ENCODE measurements around the gene AIFM3. TPM values are rescaled to one million over a fixed set of nuclear protein-coding genes. Genes with fewer than 3 reads are reported as not detected.

The AIFM3 gene
- total RNA-seq, 3 donors from 2014 or later, result 73.1 to 239 (median 181) TPM

GRCh38 chr22:20951151-20951931, 15.7 kb upstream of the AIFM3 start:
- peak in 1 of 3 donors; percentile 49 for DNase-seq
- peak; percentile 44 for ATAC-seq
- H3K4me1 ChIP-seq (ENCODE audit: low read depth), result peaks cover 75% of the 10 kb centered on the region
- no peak overlapping the region for H3K4me3 ChIP-seq
- TF ChIP-seq, protein P1, sequence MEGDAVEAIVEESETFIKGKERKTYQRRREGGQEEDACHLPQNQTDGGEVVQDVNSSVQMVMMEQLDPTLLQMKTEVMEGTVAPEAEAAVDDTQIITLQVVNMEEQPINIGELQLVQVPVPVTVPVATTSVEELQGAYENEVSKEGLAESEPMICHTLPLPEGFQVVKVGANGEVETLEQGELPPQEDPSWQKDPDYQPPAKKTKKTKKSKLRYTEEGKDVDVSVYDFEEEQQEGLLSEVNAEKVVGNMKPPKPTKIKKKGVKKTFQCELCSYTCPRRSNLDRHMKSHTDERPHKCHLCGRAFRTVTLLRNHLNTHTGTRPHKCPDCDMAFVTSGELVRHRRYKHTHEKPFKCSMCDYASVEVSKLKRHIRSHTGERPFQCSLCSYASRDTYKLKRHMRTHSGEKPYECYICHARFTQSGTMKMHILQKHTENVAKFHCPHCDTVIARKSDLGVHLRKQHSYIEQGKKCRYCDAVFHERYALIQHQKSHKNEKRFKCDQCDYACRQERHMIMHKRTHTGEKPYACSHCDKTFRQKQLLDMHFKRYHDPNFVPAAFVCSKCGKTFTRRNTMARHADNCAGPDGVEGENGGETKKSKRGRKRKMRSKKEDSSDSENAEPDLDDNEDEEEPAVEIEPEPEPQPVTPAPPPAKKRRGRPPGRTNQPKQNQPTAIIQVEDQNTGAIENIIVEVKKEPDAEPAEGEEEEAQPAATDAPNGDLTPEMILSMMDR (IDR thresholded peaks at IDR 0.05), result no peak
- intact Hi-C loops (cut with DNase I, micrococcal nuclease), result no loop called here
- no peaks in the 10 kb centered on the region for H3K9me3 ChIP-seq
- peaks cover 5% of the 10 kb centered on the region for H3K36me3 ChIP-seq (ENCODE audit: low read depth)

GRCh38 chr22:20951932-20952380, 15.1 kb upstream of the AIFM3 start:
- ATAC-seq (peak; percentile 28), DNase-seq (peak; percentile 46 to 58 (median 47))
- Histone ChIP-seq H3K4me3 (no peak overlapping the region), H3K4me1 (ENCODE audit: low read depth) (peaks cover 75% of the 10 kb centered on the region), H3K36me3 (ENCODE audit: low read depth) (peaks cover 5% of the 10 kb centered on the region), H3K9me3 (no peaks in the 10 kb centered on the region)
- TF ChIP-seq, protein P1 (IDR thresholded peaks at IDR 0.05), result no peak
- intact Hi-C loops (cut with DNase I, micrococcal nuclease), result no loop called here

DNA sequence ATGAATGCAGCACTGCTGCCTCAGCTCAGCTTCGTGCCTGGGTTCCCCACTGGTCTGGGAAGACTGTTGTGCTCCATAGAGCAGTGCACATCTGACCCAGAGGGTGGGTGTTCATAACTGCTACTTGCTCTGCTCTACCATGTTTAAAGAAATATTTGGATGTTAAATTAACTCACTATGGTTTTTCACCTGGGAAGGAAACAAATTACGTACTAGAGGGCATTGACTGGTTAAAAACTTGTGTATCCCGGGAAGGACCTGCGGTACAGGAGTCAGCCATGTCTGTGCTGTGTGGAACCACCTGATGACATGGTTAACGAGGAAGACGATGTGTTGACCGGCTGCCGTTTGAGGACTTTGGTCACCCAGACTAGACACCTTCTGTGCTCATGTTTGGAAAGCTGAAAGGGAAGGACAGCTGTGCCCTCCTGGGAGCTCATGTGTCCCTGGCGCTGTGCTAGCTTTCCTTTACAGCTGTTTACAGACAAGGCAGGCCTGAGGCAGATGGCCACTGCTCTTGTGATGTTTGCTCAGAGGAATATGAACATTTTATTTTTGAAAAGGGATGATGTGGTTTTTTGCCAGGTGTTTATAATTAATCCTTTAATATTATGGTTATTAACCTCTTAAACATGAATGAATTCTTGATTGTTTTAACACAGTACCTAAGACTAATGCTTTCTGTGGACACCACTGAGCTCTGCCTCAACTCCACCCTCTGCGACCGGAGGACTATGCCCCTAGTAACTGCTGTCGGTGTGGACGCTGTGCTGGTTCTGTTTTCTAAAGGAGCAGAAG, 14.3 kb upstream of the AIFM3 start:
- DNase-seq (peak; percentile 79 to 88 (median 79)), ATAC-seq (peak; percentile 55)
- no peaks in the 10 kb centered on the region for H3K9me3 ChIP-seq
- intact Hi-C loops (cut with DNase I, micrococcal nuclease), result no loop called here
- H3K4me3 ChIP-seq, result no peak overlapping the region
- peaks cover 5% of the 10 kb centered on the region for H3K36me3 ChIP-seq (ENCODE audit: low read depth)
- TF ChIP-seq, protein P1 (IDR thresholded peaks at IDR 0.05), result no peak
- H3K4me1 ChIP-seq (ENCODE audit: low read depth), result peaks cover 71% of the 10 kb centered on the region

DNA sequence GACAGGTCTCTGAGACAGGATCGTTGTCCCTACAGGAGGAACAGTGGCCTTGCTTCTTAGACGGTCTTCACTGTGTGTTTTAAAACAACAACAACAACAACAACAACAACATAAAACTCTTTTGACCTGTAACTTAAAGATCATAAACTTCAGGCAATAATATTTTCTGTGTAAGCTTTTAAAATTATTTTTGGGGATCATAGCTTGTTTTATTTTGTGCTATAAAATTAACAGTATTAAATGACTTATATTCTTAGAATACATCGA, 13.8 kb upstream of the AIFM3 start:
- intact Hi-C loops (cut with DNase I, micrococcal nuclease), result no loop called here
- TF ChIP-seq, protein P1 (IDR thresholded peaks at IDR 0.05), result no peak
- Histone ChIP-seq H3K4me1 (ENCODE audit: low read depth) (peaks cover 70% of the 10 kb centered on the region), H3K36me3 (ENCODE audit: low read depth) (peaks cover 5% of the 10 kb centered on the region), H3K9me3 (no peaks in the 10 kb centered on the region), H3K4me3 (no peak overlapping the region)
- ATAC-seq (no peak), DNase-seq (no peak)

- peaks cover 5% of the 10 kb centered on the region for H3K36me3 ChIP-seq (ENCODE audit: low read depth)
Measured at GRCh38 chr22:20953668-20954500, 13.2 kb upstream of the AIFM3 start.

More at GRCh38 chr22:20953668-20954500, 13.2 kb upstream of the AIFM3 start:
- H3K4me3 ChIP-seq, result no peak overlapping the region
- H3K4me1 ChIP-seq (ENCODE audit: low read depth), result peaks cover 74% of the 10 kb centered on the region
- TF ChIP-seq, protein P1 (IDR thresholded peaks at IDR 0.05), result no peak
- intact Hi-C loops (cut with DNase I, micrococcal nuclease), result no loop called here
- DNase-seq, result peak in 2 of 3 donors; percentile 32 to 37
- no peaks in the 10 kb centered on the region for H3K9me3 ChIP-seq
- ATAC-seq, result no peak

Data from mucosa of descending colon (tissue), 3 donors.